HG02588 (cell line): ENCODE results near the gene PRR18.
A peak's percentile ranks its signal among the peaks of the same experiment; 100 is the strongest.

ENCODE experiments used
- ATAC-seq: cut with Tn5 transposase; IDR thresholded peaks from one replicate; pipeline ENCODE4 v1.9.1; 2021; ENCODE audit warnings: mild to moderate bottlenecking, moderate library complexity; ENCODE audit not compliant: unreplicated experiment

Gene PRR18

GRCh38 chr6:166307082-166308032 is 835 bp downstream of the PRR18 start:
- ATAC-seq = peak; percentile 36

GRCh38 chr6:166306378-166307081 is 1.7 kb downstream of the PRR18 start:
- ATAC-seq = peak; percentile 2

- ATAC-seq = no peak
Measured at GRCh38 chr6:166305562-166306117, 2.6 kb downstream of the PRR18 start.

DNA sequence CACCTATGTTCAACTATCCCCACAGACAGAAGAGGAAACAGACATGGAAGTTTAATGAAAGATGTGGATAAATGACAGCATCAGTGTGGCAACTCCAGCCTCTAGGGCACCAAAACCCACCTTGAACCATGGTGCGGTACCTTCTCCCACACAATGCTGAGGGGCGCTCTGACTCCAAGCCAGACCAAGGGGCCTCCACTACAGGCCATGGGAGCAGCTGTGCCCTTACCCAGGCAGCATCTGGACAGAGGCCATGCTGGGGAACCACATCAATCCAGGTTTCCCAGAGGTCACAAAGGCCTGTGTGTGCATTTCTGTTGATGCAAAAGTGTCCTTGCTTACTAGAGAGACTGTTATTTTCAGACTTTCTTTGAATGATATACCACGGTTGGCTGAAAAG is 4.1 kb downstream of the PRR18 start:
- no peak for ATAC-seq

GRCh38 chr6:166301611-166302529 is 6.3 kb downstream of the PRR18 start:
- ATAC-seq = no peak

GRCh38 chr6:166300357-166300987 is 7.7 kb downstream of the PRR18 start:
- ATAC-seq = no peak

- ATAC-seq = no peak
Measured at GRCh38 chr6:166297606-166298005, 10.6 kb downstream of the PRR18 start.

- ATAC-seq = no peak
Measured at GRCh38 chr6:166296035-166296883, 11.9 kb downstream of the PRR18 start.

- ATAC-seq = no peak
Measured at GRCh38 chr6:166293731-166294584, 14.2 kb downstream of the PRR18 start.

DNA sequence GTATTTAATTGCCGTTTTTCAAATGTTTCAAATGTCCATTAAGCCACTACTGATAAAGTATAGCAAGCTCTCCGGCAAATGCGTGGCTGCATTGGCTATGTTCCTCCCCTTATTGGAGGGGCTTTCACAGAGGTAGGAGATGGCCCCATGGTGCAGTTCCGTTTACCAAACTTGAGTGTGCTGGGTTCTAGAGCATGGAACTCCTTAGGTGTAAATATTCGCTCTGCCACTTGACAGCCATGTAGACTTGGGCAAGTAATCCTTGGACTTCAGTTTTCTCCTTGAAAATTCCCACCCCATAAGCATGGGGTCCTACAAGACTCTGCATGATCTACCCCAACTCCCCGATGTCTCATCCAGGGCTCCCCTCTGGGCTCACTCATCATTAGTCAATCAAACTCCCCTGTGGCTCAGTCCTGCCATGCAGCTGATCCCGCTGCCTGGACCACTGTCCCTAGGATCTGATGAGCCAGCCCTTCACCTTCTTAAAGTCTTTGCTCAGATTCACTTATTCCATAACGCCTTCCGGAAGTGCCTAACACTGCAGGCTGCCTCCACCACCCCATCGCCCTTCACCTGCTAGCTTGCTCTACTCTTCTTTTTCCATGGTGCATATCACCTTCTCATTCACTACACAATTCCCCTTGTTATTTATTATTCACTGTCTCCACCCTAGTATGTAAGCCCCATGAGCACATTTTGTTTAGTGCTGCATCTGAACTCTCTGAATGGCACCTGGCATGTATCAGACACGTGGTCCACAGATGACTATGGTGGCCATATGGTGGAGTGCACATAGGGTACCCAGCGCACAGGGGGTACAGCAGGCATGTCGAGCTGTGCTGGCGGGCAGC is 18.8 kb downstream of the PRR18 start:
- ATAC-seq = no peak

DNA sequence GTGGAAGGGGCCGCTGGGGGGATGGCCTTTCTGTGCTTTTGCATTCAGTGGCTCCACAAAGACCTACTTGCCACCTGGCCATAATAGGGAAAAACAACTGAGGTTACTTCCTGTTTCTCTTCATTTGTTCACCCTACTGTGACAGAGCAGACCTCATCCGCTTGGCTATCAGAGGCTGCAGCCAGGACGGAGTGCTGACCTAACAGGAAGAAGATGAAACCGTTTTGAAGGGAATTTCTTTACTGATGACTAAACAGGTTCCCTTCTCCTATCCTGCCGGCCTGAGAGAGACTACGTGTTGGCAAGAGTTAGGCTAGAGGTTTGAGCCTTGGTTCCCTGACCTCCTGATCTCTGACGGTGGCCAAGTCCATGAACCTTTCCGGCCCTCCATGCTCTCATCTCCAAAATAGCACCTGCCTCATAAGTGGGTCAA is 21.3 kb downstream of the PRR18 start:
- peak; percentile 92 for ATAC-seq

DNA sequence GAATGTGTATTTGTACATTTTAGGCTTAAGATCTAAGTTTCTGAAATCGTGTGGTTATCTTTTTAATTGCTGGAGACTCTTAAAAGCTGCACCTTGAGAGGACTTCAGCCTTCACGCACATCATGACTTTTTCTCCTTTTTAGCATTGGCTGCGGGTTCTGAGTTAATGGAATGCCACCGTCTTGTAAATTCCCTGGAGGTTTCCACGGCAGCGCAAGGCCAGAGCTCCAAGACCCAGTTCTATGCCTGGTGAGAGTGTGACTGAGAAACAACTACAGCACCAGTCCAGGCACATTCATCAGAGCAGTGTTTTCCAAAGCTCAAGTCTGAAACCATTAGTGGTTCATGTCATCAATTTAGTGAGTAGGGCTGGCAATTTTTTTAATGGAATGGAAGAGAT is 23.0 kb downstream of the PRR18 start:
- ATAC-seq = no peak

- ATAC-seq = no peak
Measured at GRCh38 chr6:166284640-166285039, 23.6 kb downstream of the PRR18 start.

DNA sequence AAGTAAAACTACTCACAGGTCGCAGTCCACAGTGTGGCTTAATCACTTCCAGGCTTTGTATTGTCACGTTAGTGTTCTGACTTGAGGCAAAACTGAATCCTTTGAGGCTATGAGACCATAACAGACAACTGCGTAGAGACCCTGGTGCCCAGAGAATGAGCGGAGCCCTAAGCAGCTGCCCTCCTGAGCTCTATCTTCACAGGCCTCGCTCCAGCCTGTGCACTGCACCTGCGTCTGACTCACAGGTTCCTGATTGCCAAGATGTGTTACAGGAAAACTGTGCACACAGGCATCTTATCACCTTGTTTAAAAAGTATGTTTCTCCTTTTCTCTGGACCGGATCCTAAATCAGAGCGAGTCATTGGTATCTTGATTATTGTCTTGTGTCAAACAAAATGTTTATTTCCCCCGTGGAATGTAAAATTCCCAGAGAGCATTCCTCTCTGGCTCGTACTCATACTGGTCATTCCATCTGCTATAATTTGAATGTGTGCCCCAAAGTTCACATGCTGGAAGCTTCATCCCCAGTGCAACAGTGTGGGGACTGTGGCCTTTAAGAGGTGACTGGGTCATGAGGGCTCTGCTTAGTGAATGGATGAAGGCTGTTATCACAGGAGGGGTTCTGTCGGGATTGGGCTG is 25.7 kb downstream of the PRR18 start:
- ATAC-seq = no peak

- ATAC-seq = peak; percentile 42
Measured at GRCh38 chr6:166281104-166281503, 27.1 kb downstream of the PRR18 start.

- ATAC-seq = no peak
Measured at GRCh38 chr6:166279393-166279679, 28.9 kb downstream of the PRR18 start.
